Measurements from ENCODE around the gene ELFN2.

Gene ELFN2

DNA sequence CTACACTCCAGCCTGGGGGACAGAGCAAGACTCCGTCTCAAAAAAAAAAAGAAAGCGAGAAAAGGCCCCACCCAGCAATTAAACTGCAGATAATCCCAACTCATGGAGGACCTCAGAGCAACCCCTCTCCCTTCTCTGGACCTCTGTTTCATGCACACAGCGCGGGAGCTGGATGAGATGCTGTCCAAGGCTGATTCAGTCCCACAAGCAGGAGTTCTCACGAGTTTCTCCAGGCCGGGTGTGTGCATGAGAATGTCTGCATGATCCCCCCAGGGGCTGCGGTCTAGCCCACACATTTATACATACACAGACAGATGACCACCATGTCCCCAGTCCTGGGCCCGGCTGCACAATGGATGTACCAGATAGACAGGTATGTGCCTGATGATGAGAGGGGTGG, 19.4 kb downstream of the ELFN2 start:
- Histone ChIP-seq H3K4me3 (ENCODE audit: low read depth in 1 of 2, low read length in 2 of 2) (no peak overlapping the region), H3K27me3 (ENCODE audit: insufficient read depth, low read length, poor library complexity) (no peaks in the 10 kb centered on the region), H3K4me1 (ENCODE audit: insufficient read depth, low read length) (no peaks in the 10 kb centered on the region)

GRCh38 chr22:37406441-37407235, 20.6 kb downstream of the ELFN2 start:
- H2AFZ ChIP-seq (ENCODE audit: low read depth, low read length) = no peak overlapping the region
- no peak for ATAC-seq (ENCODE audit: insufficient read depth, low read depth)
- no peaks in the 10 kb centered on the region for H3K36me3 ChIP-seq (ENCODE audit: insufficient read depth, low read length)
- no peak for DNase-seq
- no peaks in the 10 kb centered on the region for H3K4me1 ChIP-seq (ENCODE audit: insufficient read depth, low read length)
- H3K4me3 ChIP-seq (ENCODE audit: low read depth in 1 of 2, low read length in 2 of 2) = no peak overlapping the region
- TF ChIP-seq EZH2 (IDR thresholded peaks at IDR 0.05; ENCODE audit: borderline replicate concordance, low read depth, low read length, severe bottlenecking) = no peak
- TF ChIP-seq, protein P1, sequence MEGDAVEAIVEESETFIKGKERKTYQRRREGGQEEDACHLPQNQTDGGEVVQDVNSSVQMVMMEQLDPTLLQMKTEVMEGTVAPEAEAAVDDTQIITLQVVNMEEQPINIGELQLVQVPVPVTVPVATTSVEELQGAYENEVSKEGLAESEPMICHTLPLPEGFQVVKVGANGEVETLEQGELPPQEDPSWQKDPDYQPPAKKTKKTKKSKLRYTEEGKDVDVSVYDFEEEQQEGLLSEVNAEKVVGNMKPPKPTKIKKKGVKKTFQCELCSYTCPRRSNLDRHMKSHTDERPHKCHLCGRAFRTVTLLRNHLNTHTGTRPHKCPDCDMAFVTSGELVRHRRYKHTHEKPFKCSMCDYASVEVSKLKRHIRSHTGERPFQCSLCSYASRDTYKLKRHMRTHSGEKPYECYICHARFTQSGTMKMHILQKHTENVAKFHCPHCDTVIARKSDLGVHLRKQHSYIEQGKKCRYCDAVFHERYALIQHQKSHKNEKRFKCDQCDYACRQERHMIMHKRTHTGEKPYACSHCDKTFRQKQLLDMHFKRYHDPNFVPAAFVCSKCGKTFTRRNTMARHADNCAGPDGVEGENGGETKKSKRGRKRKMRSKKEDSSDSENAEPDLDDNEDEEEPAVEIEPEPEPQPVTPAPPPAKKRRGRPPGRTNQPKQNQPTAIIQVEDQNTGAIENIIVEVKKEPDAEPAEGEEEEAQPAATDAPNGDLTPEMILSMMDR (IDR thresholded peaks at IDR 0.05; ENCODE audit: borderline replicate concordance, extremely low read depth, low read length, poor library complexity, severe bottlenecking) = no peak
- no peak overlapping the region for H3K4me2 ChIP-seq (ENCODE audit: insufficient read depth, low read length)
- no peak overlapping the region for H3K9ac ChIP-seq (ENCODE audit: low read depth, low read length)
- no peaks in the 10 kb centered on the region for H3K79me2 ChIP-seq (ENCODE audit: insufficient read depth, low read length)
- no peaks in the 10 kb centered on the region for H3K27me3 ChIP-seq (ENCODE audit: insufficient read depth, low read length, poor library complexity)
- H3K9me3 ChIP-seq (ENCODE audit: insufficient read depth, low read length, severe bottlenecking) = no peaks in the 10 kb centered on the region
- H4K20me1 ChIP-seq (ENCODE audit: insufficient read depth, low read length) = peaks cover 10% of the 10 kb centered on the region; the same call in 1 of the 2 replicates
- H3K27ac ChIP-seq (ENCODE audit: low read length) = no peak overlapping the region

More for the DNA sequence above, 19.4 kb downstream of the ELFN2 start:
- no peak for ATAC-seq (ENCODE audit: insufficient read depth, low read depth)
- TF ChIP-seq, protein P1 (IDR thresholded peaks at IDR 0.05; ENCODE audit: borderline replicate concordance, extremely low read depth, low read length, poor library complexity, severe bottlenecking) = no peak
- TF ChIP-seq EZH2 (IDR thresholded peaks at IDR 0.05; ENCODE audit: borderline replicate concordance, low read depth, low read length, severe bottlenecking) = no peak
- Histone ChIP-seq H3K27ac (ENCODE audit: low read length) (no peak overlapping the region), H3K9me3 (ENCODE audit: insufficient read depth, low read length, severe bottlenecking) (no peaks in the 10 kb centered on the region), H3K9ac (ENCODE audit: low read depth, low read length) (no peak overlapping the region), H2AFZ (ENCODE audit: low read depth, low read length) (no peak overlapping the region), H3K36me3 (ENCODE audit: insufficient read depth, low read length) (no peaks in the 10 kb centered on the region), H4K20me1 (ENCODE audit: insufficient read depth, low read length) (peaks cover 11% of the 10 kb centered on the region), H3K4me2 (ENCODE audit: insufficient read depth, low read length) (no peak overlapping the region), H3K79me2 (ENCODE audit: insufficient read depth, low read length) (no peaks in the 10 kb centered on the region)
- no peak for DNase-seq

DNA sequence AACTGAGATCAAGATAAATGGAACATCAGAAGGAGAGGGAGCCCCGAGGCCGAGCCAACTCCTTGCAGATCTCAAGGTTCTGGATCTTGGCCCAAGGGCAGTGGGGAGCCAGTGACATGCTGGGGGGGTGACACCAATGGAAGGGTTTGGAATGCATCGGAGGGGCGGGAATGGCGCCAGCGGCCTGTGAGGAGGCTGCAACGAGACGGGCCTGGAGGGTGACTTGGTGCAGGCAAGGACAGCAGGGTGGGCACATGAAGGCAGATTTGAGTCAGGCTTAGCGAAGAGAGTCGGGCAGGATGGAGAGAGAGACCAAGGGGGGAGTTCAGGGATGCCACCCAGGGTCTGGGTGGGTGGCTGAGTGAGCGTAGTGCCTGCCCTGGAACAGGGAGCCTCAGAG, 23.2 kb downstream of the ELFN2 start:
- no peak for TF ChIP-seq EZH2 (IDR thresholded peaks at IDR 0.05; ENCODE audit: borderline replicate concordance, low read depth, low read length, severe bottlenecking)
- TF ChIP-seq, protein P1 (IDR thresholded peaks at IDR 0.05; ENCODE audit: borderline replicate concordance, extremely low read depth, low read length, poor library complexity, severe bottlenecking) = no peak
- H3K9ac ChIP-seq (ENCODE audit: low read depth, low read length) = no peak overlapping the region
- ATAC-seq (ENCODE audit: insufficient read depth, low read depth) (no peak), DNase-seq (no peak)
- no peaks in the 10 kb centered on the region for H3K79me2 ChIP-seq (ENCODE audit: insufficient read depth, low read length)
- no peaks in the 10 kb centered on the region for H3K36me3 ChIP-seq (ENCODE audit: insufficient read depth, low read length)
- H3K27ac ChIP-seq (ENCODE audit: low read length) = no peak overlapping the region
- H3K4me1 ChIP-seq (ENCODE audit: insufficient read depth, low read length) = no peaks in the 10 kb centered on the region
- H4K20me1 ChIP-seq (ENCODE audit: insufficient read depth, low read length) = peaks cover 7% of the 10 kb centered on the region; the same call in 1 of the 2 replicates
- no peak overlapping the region for H2AFZ ChIP-seq (ENCODE audit: low read depth, low read length)
- no peaks in the 10 kb centered on the region for H3K27me3 ChIP-seq (ENCODE audit: insufficient read depth, low read length, poor library complexity)
- no peak overlapping the region for H3K4me3 ChIP-seq (ENCODE audit: low read depth in 1 of 2, low read length in 2 of 2)
- no peaks in the 10 kb centered on the region for H3K9me3 ChIP-seq (ENCODE audit: insufficient read depth, low read length, severe bottlenecking)
- H3K4me2 ChIP-seq (ENCODE audit: insufficient read depth, low read length) = no peak overlapping the region
